Measurements from ENCODE around the gene ERVFRD-1.
"Not testable (repeated sequence)": the region's sequence is repeated elsewhere in the genome, so short reads cannot be mapped to it uniquely, and the experiment has no call there.

Gene ERVFRD-1

GRCh38 chr6:11123978-11124377 lies 12.5 kb upstream of the ERVFRD-1 start:
- H3K4me3 ChIP-seq (ENCODE audit: low read length) = no peak overlapping the region
- H3K9ac ChIP-seq (ENCODE audit: low read depth, low read length) = no peak overlapping the region
- H3K36me3 ChIP-seq (ENCODE audit: insufficient read depth, low read length) = peaks cover 4% of the 10 kb centered on the region
- H3K4me1 ChIP-seq (ENCODE audit: control insufficient read depth, insufficient read depth, low read length) = peaks cover 23% of the 10 kb centered on the region
- no peaks in the 10 kb centered on the region for H3K9me3 ChIP-seq (replicated peaks; ENCODE audit: low read length)
- H3K4me2 ChIP-seq (ENCODE audit: low read length) = no peak overlapping the region
- H3K27me3 ChIP-seq (ENCODE audit: control insufficient read depth, insufficient read depth, low read length) = no peaks in the 10 kb centered on the region

DNA sequence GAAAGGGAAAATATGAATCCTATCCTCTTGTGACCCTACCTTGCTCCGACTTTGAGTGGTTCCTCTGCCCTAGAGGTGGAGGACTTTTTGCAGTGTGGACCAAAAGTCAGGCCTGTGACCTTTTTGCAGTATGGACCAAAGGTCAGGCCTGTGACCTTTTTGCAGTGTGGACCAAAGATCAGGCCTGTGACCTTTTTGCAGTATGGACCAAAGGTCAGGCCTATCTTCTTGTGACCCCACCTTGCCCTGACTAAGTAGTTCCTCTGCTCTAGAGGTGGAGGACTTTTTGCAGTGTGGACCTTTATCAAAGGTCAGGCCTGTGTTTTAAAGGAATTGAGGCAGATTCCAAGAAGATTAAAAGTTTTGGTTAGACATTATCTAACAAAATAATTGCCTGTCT lies 10.9 kb upstream of the ERVFRD-1 start:
- Histone ChIP-seq H3K9ac (ENCODE audit: low read depth, low read length) (no peak overlapping the region), H3K4me2 (ENCODE audit: low read length) (no peak overlapping the region), H3K4me1 (ENCODE audit: control insufficient read depth, insufficient read depth, low read length) (peaks cover 23% of the 10 kb centered on the region), H3K9me3 (replicated peaks; ENCODE audit: low read length) (no peaks in the 10 kb centered on the region), H3K27me3 (ENCODE audit: control insufficient read depth, insufficient read depth, low read length) (no peaks in the 10 kb centered on the region), H3K36me3 (ENCODE audit: insufficient read depth, low read length) (no peaks in the 10 kb centered on the region), H3K4me3 (ENCODE audit: low read length) (no peak overlapping the region)

GRCh38 chr6:11121851-11122250 lies 10.3 kb upstream of the ERVFRD-1 start:
- H3K27me3 ChIP-seq (ENCODE audit: control insufficient read depth, insufficient read depth, low read length) = no peaks in the 10 kb centered on the region
- H3K4me1 ChIP-seq (ENCODE audit: control insufficient read depth, insufficient read depth, low read length) = peaks cover 20% of the 10 kb centered on the region
- H3K4me2 ChIP-seq (ENCODE audit: low read length) = no peak overlapping the region
- no peaks in the 10 kb centered on the region for H3K36me3 ChIP-seq (ENCODE audit: insufficient read depth, low read length)
- H3K9ac ChIP-seq (ENCODE audit: low read depth, low read length) = no peak overlapping the region
- no peaks in the 10 kb centered on the region for H3K9me3 ChIP-seq (replicated peaks; ENCODE audit: low read length)
- no peak overlapping the region for H3K4me3 ChIP-seq (ENCODE audit: low read length)

- no peaks in the 10 kb centered on the region for H3K27me3 ChIP-seq (ENCODE audit: control insufficient read depth, insufficient read depth, low read length)
- no peaks in the 10 kb centered on the region for H3K36me3 ChIP-seq (ENCODE audit: insufficient read depth, low read length)
These were observed 8.9 kb upstream of the ERVFRD-1 start for GRCh38 chr6:11120271-11121005.

DNA sequence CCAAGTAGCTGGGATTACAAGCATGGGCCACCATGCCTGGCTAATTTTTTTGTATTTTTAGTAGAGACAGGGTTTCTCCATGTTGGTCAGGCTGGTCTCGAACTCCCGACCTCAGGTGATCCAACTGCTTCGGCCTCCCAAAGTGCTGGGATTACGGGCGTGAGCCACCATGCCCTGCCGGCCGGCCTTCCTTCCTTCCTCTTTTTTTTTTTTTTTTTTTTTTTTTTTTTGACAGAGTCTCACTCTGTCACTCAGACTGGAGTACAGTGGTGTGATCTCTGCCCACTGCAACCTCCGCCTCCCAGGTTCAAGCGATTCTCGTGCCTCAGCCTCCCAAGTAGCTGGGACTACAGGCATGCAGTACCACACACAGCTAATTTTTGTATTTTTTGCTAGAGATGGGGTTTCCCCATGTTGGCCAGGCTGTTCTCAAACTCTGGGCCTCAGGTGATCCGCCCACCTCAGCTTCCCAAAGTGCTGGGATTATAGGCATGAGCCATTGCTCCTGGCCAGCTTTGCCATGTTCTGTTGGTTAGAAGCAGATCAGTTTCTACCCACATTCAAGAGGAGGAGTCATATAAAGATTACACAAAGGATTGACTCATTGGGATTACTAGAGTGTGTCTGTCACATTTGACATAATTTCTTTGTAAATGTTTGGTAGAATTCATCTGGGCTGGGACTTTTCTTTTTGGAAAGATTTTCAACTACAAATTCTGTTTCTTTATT lies 4.4 kb upstream of the ERVFRD-1 start:
- peaks cover 18% of the 10 kb centered on the region for H3K4me1 ChIP-seq (ENCODE audit: control insufficient read depth, insufficient read depth, low read length)
- H3K9ac ChIP-seq (ENCODE audit: low read depth, low read length); H3K4me3 ChIP-seq (ENCODE audit: low read length); H3K27me3 ChIP-seq (ENCODE audit: control insufficient read depth, insufficient read depth, low read length); H3K36me3 ChIP-seq (ENCODE audit: insufficient read depth, low read length); H3K4me2 ChIP-seq (ENCODE audit: low read length); H3K9me3 ChIP-seq (replicated peaks; ENCODE audit: low read length): not testable (repeated sequence)

More at GRCh38 chr6:11120271-11121005, 8.9 kb upstream of the ERVFRD-1 start:
- peaks cover 19% of the 10 kb centered on the region for H3K4me1 ChIP-seq (ENCODE audit: control insufficient read depth, insufficient read depth, low read length)
- no peak overlapping the region for H3K4me3 ChIP-seq (ENCODE audit: low read length)
- no peaks in the 10 kb centered on the region for H3K9me3 ChIP-seq (replicated peaks; ENCODE audit: low read length)
- no peak overlapping the region for H3K4me2 ChIP-seq (ENCODE audit: low read length)
- H3K9ac ChIP-seq (ENCODE audit: low read depth, low read length) = no peak overlapping the region

- no peaks in the 10 kb centered on the region for H3K9me3 ChIP-seq (replicated peaks; ENCODE audit: low read length)
- H3K4me3 ChIP-seq (ENCODE audit: low read length) = no peak overlapping the region
- no peaks in the 10 kb centered on the region for H3K36me3 ChIP-seq (ENCODE audit: insufficient read depth, low read length)
- H3K27me3 ChIP-seq (ENCODE audit: control insufficient read depth, insufficient read depth, low read length) = no peaks in the 10 kb centered on the region
- H3K4me2 ChIP-seq (ENCODE audit: low read length) = no peak overlapping the region
- peaks cover 4% of the 10 kb centered on the region for H3K4me1 ChIP-seq (ENCODE audit: control insufficient read depth, insufficient read depth, low read length)
- no peak overlapping the region for H3K9ac ChIP-seq (ENCODE audit: low read depth, low read length)
These were observed 1.5 kb upstream of the ERVFRD-1 start for GRCh38 chr6:11113038-11113437.

GRCh38 chr6:11111769-11112437 lies 378 bp upstream of the ERVFRD-1 start:
- peaks cover 4% of the 10 kb centered on the region for H3K4me1 ChIP-seq (ENCODE audit: control insufficient read depth, insufficient read depth, low read length)
- no peaks in the 10 kb centered on the region for H3K9me3 ChIP-seq (replicated peaks; ENCODE audit: low read length)
- no peaks in the 10 kb centered on the region for H3K36me3 ChIP-seq (ENCODE audit: insufficient read depth, low read length)
- H3K9ac ChIP-seq (ENCODE audit: low read depth, low read length) = no peak overlapping the region
- no peak overlapping the region for H3K4me2 ChIP-seq (ENCODE audit: low read length)
- H3K4me3 ChIP-seq (ENCODE audit: low read length) = no peak overlapping the region
- H3K27me3 ChIP-seq (ENCODE audit: control insufficient read depth, insufficient read depth, low read length) = no peaks in the 10 kb centered on the region

GRCh38 chr6:11108726-11109125 lies 2.8 kb downstream of the ERVFRD-1 start:
- Histone ChIP-seq H3K4me2 (ENCODE audit: low read length) (no peak overlapping the region), H3K36me3 (ENCODE audit: insufficient read depth, low read length) (no peaks in the 10 kb centered on the region), H3K27me3 (ENCODE audit: control insufficient read depth, insufficient read depth, low read length) (no peaks in the 10 kb centered on the region), H3K4me1 (ENCODE audit: control insufficient read depth, insufficient read depth, low read length) (no peaks in the 10 kb centered on the region), H3K4me3 (ENCODE audit: low read length) (no peak overlapping the region), H3K9me3 (replicated peaks; ENCODE audit: low read length) (no peaks in the 10 kb centered on the region), H3K9ac (ENCODE audit: low read depth, low read length) (no peak overlapping the region)

GRCh38 chr6:11103065-11103464 lies 8.5 kb downstream of the ERVFRD-1 start:
- no peaks in the 10 kb centered on the region for H3K4me1 ChIP-seq (ENCODE audit: control insufficient read depth, insufficient read depth, low read length)
- H3K36me3 ChIP-seq (ENCODE audit: insufficient read depth, low read length) = no peaks in the 10 kb centered on the region
- H3K9ac ChIP-seq (ENCODE audit: low read depth, low read length) = no peak overlapping the region
- no peaks in the 10 kb centered on the region for H3K27me3 ChIP-seq (ENCODE audit: control insufficient read depth, insufficient read depth, low read length)
- no peak overlapping the region for H3K4me3 ChIP-seq (ENCODE audit: low read length)
- no peaks in the 10 kb centered on the region for H3K9me3 ChIP-seq (replicated peaks; ENCODE audit: low read length)
- no peak overlapping the region for H3K4me2 ChIP-seq (ENCODE audit: low read length)

GRCh38 chr6:11101417-11101816 lies 10.1 kb downstream of the ERVFRD-1 start:
- Histone ChIP-seq H3K27me3 (ENCODE audit: control insufficient read depth, insufficient read depth, low read length) (no peaks in the 10 kb centered on the region), H3K4me2 (ENCODE audit: low read length) (no peak overlapping the region), H3K4me1 (ENCODE audit: control insufficient read depth, insufficient read depth, low read length) (no peaks in the 10 kb centered on the region), H3K36me3 (ENCODE audit: insufficient read depth, low read length) (no peaks in the 10 kb centered on the region), H3K9ac (ENCODE audit: low read depth, low read length) (no peak overlapping the region), H3K9me3 (replicated peaks; ENCODE audit: low read length) (no peaks in the 10 kb centered on the region), H3K4me3 (ENCODE audit: low read length) (no peak overlapping the region)

DNA sequence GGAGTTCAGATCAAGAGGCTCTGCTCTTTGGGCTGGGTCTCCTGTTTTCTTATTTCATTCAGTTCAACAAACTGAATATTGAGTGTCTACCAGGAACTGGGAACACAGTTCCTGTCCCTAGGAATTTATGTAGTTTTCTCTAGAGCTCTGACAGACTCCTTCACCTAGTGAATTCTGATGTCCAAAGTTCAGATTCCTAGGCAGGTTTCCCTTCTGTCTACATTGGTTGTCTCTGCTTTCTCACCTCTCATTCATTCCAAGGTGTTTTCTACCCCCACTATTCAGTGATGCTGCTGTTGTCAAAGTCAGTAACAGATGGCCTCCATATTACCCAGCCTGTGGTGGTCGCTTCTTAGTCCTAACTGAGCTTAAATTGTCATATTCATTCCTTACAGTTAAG lies 13.5 kb downstream of the ERVFRD-1 start:
- H3K4me1 ChIP-seq (ENCODE audit: control insufficient read depth, insufficient read depth, low read length) = peaks cover 12% of the 10 kb centered on the region
- no peaks in the 10 kb centered on the region for H3K9me3 ChIP-seq (replicated peaks; ENCODE audit: low read length)

More for the DNA sequence above, 13.5 kb downstream of the ERVFRD-1 start:
- Histone ChIP-seq H3K9ac (ENCODE audit: low read depth, low read length) (no peak overlapping the region), H3K4me2 (ENCODE audit: low read length) (no peak overlapping the region), H3K27me3 (ENCODE audit: control insufficient read depth, insufficient read depth, low read length) (no peaks in the 10 kb centered on the region), H3K4me3 (ENCODE audit: low read length) (no peak overlapping the region), H3K36me3 (ENCODE audit: insufficient read depth, low read length) (no peaks in the 10 kb centered on the region)
